ENCODE results near the gene TMEM91.
A peak's percentile ranks its signal among the peaks of the same experiment; 100 is the strongest.

TMEM91 gene

GRCh38 chr19:41353466-41354342 is 22.6 kb upstream of the TMEM91 start, which contains the start of gene TGFB1:
TGFB1 (minus strand) TSS chr19:41353922; CDS start chr19:41353044, 878 bp downstream.
- no peaks in the 10 kb centered on the region for H3K36me3 ChIP-seq (ENCODE audit: control insufficient read depth in 2 of 2, insufficient read depth in 2 of 2, low read length in 2 of 2)
- H3K27me3 ChIP-seq (ENCODE audit: control insufficient read depth in 1 of 2, insufficient read depth in 2 of 2, low read length in 2 of 2), result no peaks in the 10 kb centered on the region
- H3K4me1 ChIP-seq (ENCODE audit: control insufficient read depth, insufficient read depth, low read length), result peaks cover 29% of the 10 kb centered on the region
- peak within 1 kb of the TSS; percentile 55 for H3K27ac ChIP-seq (ENCODE audit: low read length)
- no peaks in the 10 kb centered on the region for H3K9me3 ChIP-seq (ENCODE audit: control insufficient read depth in 2 of 2, low read length in 2 of 2)
- H3K9ac ChIP-seq (ENCODE audit: low read length in 2 of 2), result peak within 1 kb of the TSS; percentile 48 to 68
- peak within 1 kb of the TSS; percentile 81 to 84 for H3K4me3 ChIP-seq (ENCODE audit: low read length in 2 of 2)

- Histone ChIP-seq H3K27ac (ENCODE audit: low read length) (peak overlapping the region; percentile 55), H3K36me3 (ENCODE audit: control insufficient read depth in 2 of 2, insufficient read depth in 2 of 2, low read length in 2 of 2) (no peaks in the 10 kb centered on the region), H3K4me1 (ENCODE audit: control insufficient read depth, insufficient read depth, low read length) (peaks cover 29% of the 10 kb centered on the region), H3K4me3 (ENCODE audit: low read length in 2 of 2) (peak overlapping the region; percentile 45 to 84), H3K9ac (ENCODE audit: low read length in 2 of 2) (peak overlapping the region; percentile 48 to 68), H3K9me3 (ENCODE audit: control insufficient read depth in 2 of 2, low read length in 2 of 2) (no peaks in the 10 kb centered on the region), H3K27me3 (ENCODE audit: control insufficient read depth in 1 of 2, insufficient read depth in 2 of 2, low read length in 2 of 2) (no peaks in the 10 kb centered on the region)
Observed at GRCh38 chr19:41354343-41354953, 21.9 kb upstream of the TMEM91 start.

GRCh38 chr19:41355035-41355434 is 21.3 kb upstream of the TMEM91 start:
- Histone ChIP-seq H3K4me1 (ENCODE audit: control insufficient read depth, insufficient read depth, low read length) (peaks cover 29% of the 10 kb centered on the region), H3K27me3 (ENCODE audit: control insufficient read depth in 1 of 2, insufficient read depth in 2 of 2, low read length in 2 of 2) (no peaks in the 10 kb centered on the region), H3K9ac (ENCODE audit: low read length in 2 of 2) (no peak overlapping the region), H3K4me3 (ENCODE audit: low read length in 2 of 2) (no peak overlapping the region), H3K36me3 (ENCODE audit: control insufficient read depth in 2 of 2, insufficient read depth in 2 of 2, low read length in 2 of 2) (no peaks in the 10 kb centered on the region), H3K27ac (ENCODE audit: low read length) (peak overlapping the region; percentile 11), H3K9me3 (ENCODE audit: control insufficient read depth in 2 of 2, low read length in 2 of 2) (no peaks in the 10 kb centered on the region)

- Histone ChIP-seq H3K4me3 (ENCODE audit: low read length in 2 of 2) (no peak overlapping the region), H3K9ac (ENCODE audit: low read length in 2 of 2) (no peak overlapping the region), H3K27ac (ENCODE audit: low read length) (no peak overlapping the region), H3K9me3 (ENCODE audit: control insufficient read depth in 2 of 2, low read length in 2 of 2) (no peaks in the 10 kb centered on the region), H3K27me3 (ENCODE audit: control insufficient read depth in 1 of 2, insufficient read depth in 2 of 2, low read length in 2 of 2) (no peaks in the 10 kb centered on the region), H3K36me3 (ENCODE audit: control insufficient read depth in 2 of 2, insufficient read depth in 2 of 2, low read length in 2 of 2) (no peaks in the 10 kb centered on the region), H3K4me1 (ENCODE audit: control insufficient read depth, insufficient read depth, low read length) (peaks cover 27% of the 10 kb centered on the region)
Observed at GRCh38 chr19:41355802-41356201, 20.5 kb upstream of the TMEM91 start.

GRCh38 chr19:41356984-41357739 is 19.2 kb upstream of the TMEM91 start:
- no peak overlapping the region for H3K9ac ChIP-seq (ENCODE audit: low read length in 2 of 2)
- H3K27ac ChIP-seq (ENCODE audit: low read length), result no peak overlapping the region
- peaks cover 20% of the 10 kb centered on the region for H3K4me1 ChIP-seq (ENCODE audit: control insufficient read depth, insufficient read depth, low read length)
- H3K4me3 ChIP-seq (ENCODE audit: low read length in 2 of 2), result no peak overlapping the region
- no peaks in the 10 kb centered on the region for H3K9me3 ChIP-seq (ENCODE audit: control insufficient read depth in 2 of 2, low read length in 2 of 2)
- no peaks in the 10 kb centered on the region for H3K27me3 ChIP-seq (ENCODE audit: control insufficient read depth in 1 of 2, insufficient read depth in 2 of 2, low read length in 2 of 2)
- H3K36me3 ChIP-seq (ENCODE audit: control insufficient read depth in 2 of 2, insufficient read depth in 2 of 2, low read length in 2 of 2), result no peaks in the 10 kb centered on the region

- H3K9me3 ChIP-seq (ENCODE audit: control insufficient read depth in 2 of 2, low read length in 2 of 2), result no peaks in the 10 kb centered on the region
- no peaks in the 10 kb centered on the region for H3K36me3 ChIP-seq (ENCODE audit: control insufficient read depth in 2 of 2, insufficient read depth in 2 of 2, low read length in 2 of 2)
- H3K27ac ChIP-seq (ENCODE audit: low read length), result no peak overlapping the region
- H3K9ac ChIP-seq (ENCODE audit: low read length in 2 of 2), result no peak overlapping the region
- H3K4me3 ChIP-seq (ENCODE audit: low read length in 2 of 2), result no peak overlapping the region
- H3K4me1 ChIP-seq (ENCODE audit: control insufficient read depth, insufficient read depth, low read length), result peaks cover 15% of the 10 kb centered on the region
- H3K27me3 ChIP-seq (ENCODE audit: control insufficient read depth in 1 of 2, insufficient read depth in 2 of 2, low read length in 2 of 2), result no peaks in the 10 kb centered on the region
Observed at GRCh38 chr19:41357746-41358145, 18.6 kb upstream of the TMEM91 start.

- no peaks in the 10 kb centered on the region for H3K36me3 ChIP-seq (ENCODE audit: control insufficient read depth in 2 of 2, insufficient read depth in 2 of 2, low read length in 2 of 2)
Observed at GRCh38 chr19:41359741-41360140, 16.6 kb upstream of the TMEM91 start.

GRCh38 chr19:41362143-41362847 is 14.0 kb upstream of the TMEM91 start:
- Histone ChIP-seq H3K36me3 (ENCODE audit: control insufficient read depth in 2 of 2, insufficient read depth in 2 of 2, low read length in 2 of 2) (no peaks in the 10 kb centered on the region), H3K4me3 (ENCODE audit: low read length in 2 of 2) (no peak overlapping the region), H3K27me3 (ENCODE audit: control insufficient read depth in 1 of 2, insufficient read depth in 2 of 2, low read length in 2 of 2) (no peaks in the 10 kb centered on the region), H3K9ac (ENCODE audit: low read length in 2 of 2) (no peak overlapping the region), H3K9me3 (ENCODE audit: control insufficient read depth in 2 of 2, low read length in 2 of 2) (no peaks in the 10 kb centered on the region), H3K27ac (ENCODE audit: low read length) (no peak overlapping the region), H3K4me1 (ENCODE audit: control insufficient read depth, insufficient read depth, low read length) (peaks cover 14% of the 10 kb centered on the region)

More at GRCh38 chr19:41359741-41360140, 16.6 kb upstream of the TMEM91 start:
- H3K4me1 ChIP-seq (ENCODE audit: control insufficient read depth, insufficient read depth, low read length), result peaks cover 11% of the 10 kb centered on the region
- no peak overlapping the region for H3K4me3 ChIP-seq (ENCODE audit: low read length in 2 of 2)
- H3K27me3 ChIP-seq (ENCODE audit: control insufficient read depth in 1 of 2, insufficient read depth in 2 of 2, low read length in 2 of 2), result no peaks in the 10 kb centered on the region
- no peak overlapping the region for H3K27ac ChIP-seq (ENCODE audit: low read length)
- H3K9me3 ChIP-seq (ENCODE audit: control insufficient read depth in 2 of 2, low read length in 2 of 2), result no peaks in the 10 kb centered on the region
- H3K9ac ChIP-seq (ENCODE audit: low read length in 2 of 2), result no peak overlapping the region

GRCh38 chr19:41363371-41363752 is 13.0 kb upstream of the TMEM91 start:
- H3K4me3 ChIP-seq (ENCODE audit: low read length in 2 of 2), result peak overlapping the region; percentile 80 to 96
- peak overlapping the region; percentile 86 to 98 for H3K9ac ChIP-seq (ENCODE audit: low read length in 2 of 2)
- H3K4me1 ChIP-seq (ENCODE audit: control insufficient read depth, insufficient read depth, low read length), result peaks cover 14% of the 10 kb centered on the region

More at GRCh38 chr19:41363371-41363752, 13.0 kb upstream of the TMEM91 start:
- Histone ChIP-seq H3K27ac (ENCODE audit: low read length) (peak overlapping the region; percentile 98), H3K27me3 (ENCODE audit: control insufficient read depth in 1 of 2, insufficient read depth in 2 of 2, low read length in 2 of 2) (no peaks in the 10 kb centered on the region), H3K9me3 (ENCODE audit: control insufficient read depth in 2 of 2, low read length in 2 of 2) (no peaks in the 10 kb centered on the region), H3K36me3 (ENCODE audit: control insufficient read depth in 2 of 2, insufficient read depth in 2 of 2, low read length in 2 of 2) (no peaks in the 10 kb centered on the region)
